NOMO-1 treated with DMSO at 0.1 percent for 48 hours (cell line): ENCODE data around the gene CCDC27.

Source experiments
- DNase-seq: peaks from one replicate; lab custom pipeline; 2025; ENCODE audit not compliant: unreplicated experiment; lab: John Stamatoyannopoulos, UW

Gene CCDC27

GRCh38 chr1:3717715-3718601 lies 34.3 kb upstream of the CCDC27 start:
- peak; percentile 6 for DNase-seq

GRCh38 chr1:3718764-3719163 lies 33.5 kb upstream of the CCDC27 start:
- no peak for DNase-seq

- no peak for DNase-seq
Measured at GRCh38 chr1:3721955-3722465, 30.2 kb upstream of the CCDC27 start.

- DNase-seq = no peak
Measured at GRCh38 chr1:3722846-3723245, 29.4 kb upstream of the CCDC27 start.

- peak; percentile 48 for DNase-seq
Measured at GRCh38 chr1:3724416-3725030, 27.7 kb upstream of the CCDC27 start.

GRCh38 chr1:3725366-3725765 lies 26.9 kb upstream of the CCDC27 start:
- no peak for DNase-seq

- DNase-seq = no peak
Measured at GRCh38 chr1:3727042-3727824, 25.0 kb upstream of the CCDC27 start.

GRCh38 chr1:3727825-3728776 lies 24.1 kb upstream of the CCDC27 start:
- no peak for DNase-seq

- DNase-seq = no peak
Measured at GRCh38 chr1:3729594-3730542, 22.4 kb upstream of the CCDC27 start.

GRCh38 chr1:3730543-3731247 lies 21.6 kb upstream of the CCDC27 start:
- no peak for DNase-seq

- DNase-seq = no peak
Measured at GRCh38 chr1:3731583-3732433, 20.4 kb upstream of the CCDC27 start.

GRCh38 chr1:3732434-3733093 lies 19.7 kb upstream of the CCDC27 start:
- no peak for DNase-seq

GRCh38 chr1:3733094-3733882 lies 19.0 kb upstream of the CCDC27 start:
- DNase-seq = no peak

GRCh38 chr1:3733883-3734589 lies 18.2 kb upstream of the CCDC27 start:
- DNase-seq = no peak

- no peak for DNase-seq
Measured at GRCh38 chr1:3734602-3735001, 17.6 kb upstream of the CCDC27 start.
